Activated naive CD4-positive, alpha-beta T cell treated with anti-CD3 and anti-CD28 coated beads, Interleukin-2, amount 50 U/mL, for 72 hours (primary cell): ENCODE data around the gene CMPK2. TPM values are rescaled to one million over a fixed set of nuclear protein-coding genes. Genes with fewer than 3 reads are reported as not detected.

Experiments used
- ATAC-seq, 2 donors: fragments of 150-1000 bp; cut with Tn5 transposase; 2 replicates each; pipeline ENCODE4 v1.10.0; 2021; ENCODE audit warnings: mild to moderate bottlenecking in 2 of 2, moderate library complexity in 2 of 2
- DNase-seq, 2 donors: peaks; one replicate each; pipeline ENCODE4 v3.0.0; 2021 to 2022; ENCODE audit warnings: low spot score in 2 of 2
- H3K27ac Mint-ChIP-seq, 2 donors: one replicate each; pipeline ENCODE4 v1.8.0; 2022; ENCODE audit warnings: mild to moderate bottlenecking in 2 of 2, mixed read lengths in 2 of 2
- H3K36me3 Mint-ChIP-seq, 2 donors: one replicate each; pipeline ENCODE4 v1.8.0; 2022; ENCODE audit warnings: mixed read lengths in 2 of 2
- H3K9me3 Mint-ChIP-seq, 2 donors: one replicate each; pipeline ENCODE4 v1.8.0; 2022; ENCODE audit warnings: mixed read lengths in 2 of 2
- total RNA-seq, 2 donors: library from RNA; stranded (reverse); gene quantifications; one replicate each; pipeline ENCODE4 v1.2.3, GENCODE V29; 2022

Gene CMPK2
- total RNA-seq, 2 donors from 2014 or later, result 1.6 to 13.6 TPM

- Mint-ChIP-seq H3K27ac (peak overlapping the region in 1 of 2 donors; percentile 84), H3K9me3 (peaks cover 31 to 45% of the 10 kb centered on the region in 2 donors), H3K36me3 (peaks cover 29 to 56% of the 10 kb centered on the region in 2 donors)
- no peak for DNase-seq
- ATAC-seq, result no peak
Observed at GRCh38 chr2:6832596-6833299, 33.0 kb downstream of the CMPK2 start.

- Mint-ChIP-seq H3K9me3 (peaks cover 31 to 45% of the 10 kb centered on the region in 2 donors), H3K36me3 (peaks cover 29 to 56% of the 10 kb centered on the region in 2 donors), H3K27ac (no peak overlapping the region)
- ATAC-seq (no peak), DNase-seq (no peak)
Observed at GRCh38 chr2:6831229-6831628, 34.5 kb downstream of the CMPK2 start.

- peaks cover 22 to 34% of the 10 kb centered on the region in 2 donors for H3K36me3 Mint-ChIP-seq
- ATAC-seq (no peak), DNase-seq (no peak)
- no peak overlapping the region for H3K27ac Mint-ChIP-seq
- H3K9me3 Mint-ChIP-seq, result peaks cover 19 to 28% of the 10 kb centered on the region in 2 donors
Observed at GRCh38 chr2:6828299-6828584, 37.5 kb downstream of the CMPK2 start.

GRCh38 chr2:6827566-6828298, 38.0 kb downstream of the CMPK2 start:
- ATAC-seq (no peak), DNase-seq (no peak)
- Mint-ChIP-seq H3K36me3 (peaks cover 17 to 29% of the 10 kb centered on the region in 2 donors), H3K27ac (no peak overlapping the region), H3K9me3 (peaks cover 14 to 23% of the 10 kb centered on the region in 2 donors)

- H3K9me3 Mint-ChIP-seq, result peaks cover 10 to 15% of the 10 kb centered on the region in 2 donors
- DNase-seq (peak in 1 of 2 donors; percentile 68), ATAC-seq (peak; percentile 91 to 98)
- no peak overlapping the region for H3K27ac Mint-ChIP-seq
- peaks cover 14 to 21% of the 10 kb centered on the region in 2 donors for H3K36me3 Mint-ChIP-seq
Observed at GRCh38 chr2:6826081-6826913, 39.4 kb downstream of the CMPK2 start.

- Mint-ChIP-seq H3K9me3 (peaks cover 0 to 2% of the 10 kb centered on the region in 2 donors), H3K36me3 (peaks cover 2 to 8% of the 10 kb centered on the region in 2 donors), H3K27ac (no peak overlapping the region)
- DNase-seq (no peak), ATAC-seq (no peak)
Observed at GRCh38 chr2:6824962-6825361, 40.7 kb downstream of the CMPK2 start.

GRCh38 chr2:6823111-6823510, 42.6 kb downstream of the CMPK2 start:
- no peak for ATAC-seq
- H3K9me3 Mint-ChIP-seq, result no peaks in the 10 kb centered on the region
- H3K36me3 Mint-ChIP-seq, result no peaks in the 10 kb centered on the region
- no peak overlapping the region for H3K27ac Mint-ChIP-seq
- DNase-seq, result no peak

- Mint-ChIP-seq H3K9me3 (no peaks in the 10 kb centered on the region), H3K27ac (no peak overlapping the region), H3K36me3 (no peaks in the 10 kb centered on the region)
- no peak for DNase-seq
- ATAC-seq, result no peak
Observed at GRCh38 chr2:6822406-6822805, 43.3 kb downstream of the CMPK2 start.

GRCh38 chr2:6820903-6821584, 44.7 kb downstream of the CMPK2 start:
- ATAC-seq (no peak), DNase-seq (no peak)
- no peaks in the 10 kb centered on the region for H3K36me3 Mint-ChIP-seq
- H3K9me3 Mint-ChIP-seq, result no peaks in the 10 kb centered on the region
- H3K27ac Mint-ChIP-seq, result no peak overlapping the region

- DNase-seq, result no peak
- H3K27ac Mint-ChIP-seq, result no peak overlapping the region
- ATAC-seq, result no peak
Observed at GRCh38 chr2:6820236-6820635, 45.5 kb downstream of the CMPK2 start.

GRCh38 chr2:6819668-6820067, 46.0 kb downstream of the CMPK2 start:
- H3K27ac Mint-ChIP-seq, result no peak overlapping the region
- no peaks in the 10 kb centered on the region for H3K36me3 Mint-ChIP-seq
- ATAC-seq (no peak), DNase-seq (no peak)
- H3K9me3 Mint-ChIP-seq, result no peaks in the 10 kb centered on the region

More at GRCh38 chr2:6820236-6820635, 45.5 kb downstream of the CMPK2 start:
- H3K36me3 Mint-ChIP-seq, result no peaks in the 10 kb centered on the region
- no peaks in the 10 kb centered on the region for H3K9me3 Mint-ChIP-seq

GRCh38 chr2:6818012-6818411, 47.7 kb downstream of the CMPK2 start:
- DNase-seq (no peak), ATAC-seq (no peak)
- no peak overlapping the region for H3K27ac Mint-ChIP-seq
- H3K36me3 Mint-ChIP-seq, result no peaks in the 10 kb centered on the region
- H3K9me3 Mint-ChIP-seq, result no peaks in the 10 kb centered on the region

- no peaks in the 10 kb centered on the region for H3K9me3 Mint-ChIP-seq
- ATAC-seq (no peak), DNase-seq (no peak)
- no peak overlapping the region for H3K27ac Mint-ChIP-seq
- no peaks in the 10 kb centered on the region for H3K36me3 Mint-ChIP-seq
Observed at GRCh38 chr2:6814869-6815268, 50.8 kb downstream of the CMPK2 start.

GRCh38 chr2:6814312-6814711, 51.4 kb downstream of the CMPK2 start:
- Mint-ChIP-seq H3K9me3 (no peaks in the 10 kb centered on the region), H3K27ac (no peak overlapping the region), H3K36me3 (no peaks in the 10 kb centered on the region)
- DNase-seq (no peak), ATAC-seq (no peak)

GRCh38 chr2:6813573-6813972, 52.1 kb downstream of the CMPK2 start:
- Mint-ChIP-seq H3K27ac (no peak overlapping the region), H3K36me3 (no peaks in the 10 kb centered on the region)
- ATAC-seq, result no peak

GRCh38 chr2:6812857-6813530, 52.7 kb downstream of the CMPK2 start:
- no peak for DNase-seq
- Mint-ChIP-seq H3K9me3 (no peaks in the 10 kb centered on the region), H3K36me3 (no peaks in the 10 kb centered on the region), H3K27ac (no peak overlapping the region)
- no peak for ATAC-seq

More at GRCh38 chr2:6813573-6813972, 52.1 kb downstream of the CMPK2 start:
- no peak for DNase-seq
- no peaks in the 10 kb centered on the region for H3K9me3 Mint-ChIP-seq
